DND-41 (cell line): ENCODE results near the gene FOXK2.
"Not testable (repeated sequence)": the region's sequence is repeated elsewhere in the genome, so short reads cannot be mapped to it uniquely, and the experiment has no call there.

Experiments
- EZH2 ChIP-seq: IDR thresholded peaks from 3 replicates; pipeline ENCODE4 v1.6.1; 2012; ENCODE audit warnings: borderline replicate concordance, low read depth, mild to moderate bottlenecking, moderate library complexity, low read length, inconsistent platforms; ENCODE audit not compliant: severe bottlenecking
- TF ChIP-seq, protein P1 (sequence below): IDR thresholded peaks from 2 replicates; pipeline ENCODE4 v1.5.1; 2012; ENCODE audit warnings: borderline replicate concordance, low read length, moderate library complexity, mild to moderate bottlenecking; ENCODE audit not compliant: poor library complexity, severe bottlenecking; ENCODE audit errors: extremely low read depth

DNA sequence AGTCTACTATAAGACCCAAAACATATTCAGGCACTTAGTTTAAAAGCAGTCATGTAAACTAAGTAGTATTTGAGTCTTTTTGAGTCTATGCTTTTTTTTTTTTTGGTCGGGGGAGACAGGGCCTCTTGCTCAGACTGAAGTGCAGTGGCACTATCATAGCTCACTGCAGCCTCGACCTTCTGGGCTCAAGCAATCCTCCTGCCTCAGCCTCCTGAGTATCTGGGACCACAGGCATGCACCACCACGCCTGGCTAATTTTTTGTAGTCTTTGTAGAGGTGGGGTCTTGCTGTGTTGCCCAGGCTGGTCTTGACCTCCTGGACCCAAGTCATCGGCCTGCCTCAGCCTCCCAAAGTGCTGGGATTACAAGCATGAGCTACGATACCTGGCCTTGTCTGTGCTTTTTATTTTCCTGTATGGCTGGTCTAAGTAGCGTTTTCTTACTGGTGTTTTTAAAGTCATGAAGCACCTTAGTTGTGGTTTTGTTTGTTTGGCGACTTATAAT is 43.2 kb downstream of the FOXK2 start:
- TF ChIP-seq EZH2, result not testable (repeated sequence)
- TF ChIP-seq, protein P1, sequence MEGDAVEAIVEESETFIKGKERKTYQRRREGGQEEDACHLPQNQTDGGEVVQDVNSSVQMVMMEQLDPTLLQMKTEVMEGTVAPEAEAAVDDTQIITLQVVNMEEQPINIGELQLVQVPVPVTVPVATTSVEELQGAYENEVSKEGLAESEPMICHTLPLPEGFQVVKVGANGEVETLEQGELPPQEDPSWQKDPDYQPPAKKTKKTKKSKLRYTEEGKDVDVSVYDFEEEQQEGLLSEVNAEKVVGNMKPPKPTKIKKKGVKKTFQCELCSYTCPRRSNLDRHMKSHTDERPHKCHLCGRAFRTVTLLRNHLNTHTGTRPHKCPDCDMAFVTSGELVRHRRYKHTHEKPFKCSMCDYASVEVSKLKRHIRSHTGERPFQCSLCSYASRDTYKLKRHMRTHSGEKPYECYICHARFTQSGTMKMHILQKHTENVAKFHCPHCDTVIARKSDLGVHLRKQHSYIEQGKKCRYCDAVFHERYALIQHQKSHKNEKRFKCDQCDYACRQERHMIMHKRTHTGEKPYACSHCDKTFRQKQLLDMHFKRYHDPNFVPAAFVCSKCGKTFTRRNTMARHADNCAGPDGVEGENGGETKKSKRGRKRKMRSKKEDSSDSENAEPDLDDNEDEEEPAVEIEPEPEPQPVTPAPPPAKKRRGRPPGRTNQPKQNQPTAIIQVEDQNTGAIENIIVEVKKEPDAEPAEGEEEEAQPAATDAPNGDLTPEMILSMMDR, result not testable (repeated sequence)
